ENCODE results near the gene LBX2. TPM values are rescaled to one million over a fixed set of nuclear protein-coding genes. Genes with fewer than 3 reads are reported as not detected.

LBX2 gene
- total RNA-seq, 1 donor from 2014 or later, result 1.5 TPM

GRCh38 chr2:74458132-74458937, 41.1 kb downstream of the LBX2 start, which contains the start of gene WBP1:
Gene WBP1, plus strand, starts transcription at chr2:74458438. Its CDS starts 165 bp downstream, at chr2:74458603.
- peak; percentile 100 for DNase-seq (ENCODE audit: low read depth)

- DNase-seq (ENCODE audit: low read depth), result peak; percentile 37
Measured at GRCh38 chr2:74457549-74458131, 41.8 kb downstream of the LBX2 start.

- DNase-seq (ENCODE audit: low read depth), result no peak
Measured at GRCh38 chr2:74457129-74457548, 42.3 kb downstream of the LBX2 start.

GRCh38 chr2:74454654-74455511, 44.5 kb downstream of the LBX2 start, which contains the start of gene INO80B:
Gene INO80B, plus strand, starts transcription at chr2:74455087. Its CDS starts 30 bp downstream, at chr2:74455117.
- peak; percentile 99 for DNase-seq (ENCODE audit: low read depth)

DNA sequence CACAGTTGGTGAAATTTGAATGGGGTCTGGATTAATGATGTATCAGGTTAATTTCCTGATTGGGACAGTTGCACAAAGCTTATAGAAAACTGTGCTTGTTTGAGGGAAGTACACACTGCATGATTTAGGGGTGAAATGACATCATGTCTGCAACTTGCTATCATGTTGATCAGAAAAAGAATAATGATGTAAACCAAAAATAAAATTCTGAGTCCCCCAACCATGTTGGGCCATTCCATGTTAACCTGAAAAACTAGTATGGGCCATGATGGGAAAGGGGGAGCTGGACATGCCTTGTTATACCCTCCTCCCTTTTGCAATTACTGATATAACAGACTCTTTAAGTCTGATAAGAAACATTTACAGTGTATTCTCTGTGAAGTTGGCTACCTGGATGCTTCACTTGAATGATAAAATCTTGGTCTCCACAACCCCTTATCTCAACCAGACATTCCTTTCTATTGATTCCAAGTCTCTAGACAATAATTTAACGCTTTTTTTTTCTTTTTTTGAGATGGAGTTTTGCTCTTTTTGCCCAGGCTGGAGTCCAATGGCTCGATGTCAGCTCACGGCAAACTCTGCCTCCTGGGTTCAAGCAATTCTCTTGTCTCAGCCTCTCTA, 48.7 kb downstream of the LBX2 start:
- no peak for DNase-seq (ENCODE audit: low read depth)

DNA sequence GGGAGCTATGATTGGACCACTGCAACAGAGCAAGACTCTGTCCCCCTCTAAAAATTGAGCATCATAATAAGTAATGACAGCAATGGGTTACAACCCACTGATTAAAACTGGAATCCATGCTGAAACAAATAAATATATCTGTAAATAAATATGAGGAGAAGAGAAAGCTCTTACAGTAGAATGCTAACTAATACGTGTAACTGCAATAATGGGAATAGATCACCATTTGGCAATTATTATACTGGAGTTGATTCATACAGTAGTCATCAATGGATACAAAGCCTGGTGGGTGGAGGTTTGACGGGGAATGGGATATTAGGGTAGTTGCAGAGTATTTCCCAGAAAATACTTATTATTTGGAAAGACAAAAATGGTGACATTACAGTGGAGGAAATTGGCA, 50.6 kb downstream of the LBX2 start:
- no peak for DNase-seq (ENCODE audit: low read depth)

Other genes starting within 250 kb of the LBX2 start
- gene SLC4A5, start 156.2 kb downstream of the LBX2 start, total RNA-seq, result 0.43 and 2.0 TPM in 2 replicates
- gene DCTN1, start 119.3 kb downstream of the LBX2 start, total RNA-seq, result 121 and 123 TPM in 2 replicates
- gene C2orf81, start 78.0 kb downstream of the LBX2 start, total RNA-seq, result 0.26 and 1.4 TPM in 2 replicates
- gene WDR54, start 77.9 kb downstream of the LBX2 start, total RNA-seq, result 7.8 TPM in 2 replicates
- 43.3 and 56.6 TPM in 2 replicates for gene RTKN, start 57.7 kb downstream of the LBX2 start, total RNA-seq
- 20.0 and 30.8 TPM in 2 replicates for gene INO80B, start 44.5 kb downstream of the LBX2 start, total RNA-seq
- gene WBP1, start 41.2 kb downstream of the LBX2 start, total RNA-seq, result 68.4 and 75.4 TPM in 2 replicates
- 56.1 and 67.0 TPM in 2 replicates for gene MOGS, start 34.2 kb downstream of the LBX2 start, total RNA-seq
- gene MRPL53, start 26.9 kb downstream of the LBX2 start, total RNA-seq, result 19.7 and 21.6 TPM in 2 replicates
- gene CCDC142, start 16.6 kb downstream of the LBX2 start, total RNA-seq, result 10.6 and 13.3 TPM in 2 replicates
- 16.3 and 18.9 TPM in 2 replicates for gene TTC31, start 16.5 kb downstream of the LBX2 start, total RNA-seq
- gene PCGF1, start 8.1 kb upstream of the LBX2 start, total RNA-seq, result 31.3 and 33.9 TPM in 2 replicates
- 0.13 TPM in 1 of 2 replicates, not detected in the other for gene TLX2, start 14.8 kb upstream of the LBX2 start, total RNA-seq
- not detected in 2 replicates for gene DQX1, start 26.6 kb upstream of the LBX2 start, total RNA-seq
- 111 and 125 TPM in 2 replicates for gene AUP1, start 30.1 kb upstream of the LBX2 start, total RNA-seq
- gene HTRA2, start 30.3 kb upstream of the LBX2 start, total RNA-seq, result 33.8 and 41.9 TPM in 2 replicates
- 3.4 and 5.7 TPM in 2 replicates for gene LOXL3, start 54.3 kb upstream of the LBX2 start, total RNA-seq
- gene DOK1, start 55.1 kb upstream of the LBX2 start, total RNA-seq, result 9.5 and 10.5 TPM in 2 replicates
- 0.16 TPM in 1 of 2 replicates, not detected in the other for gene M1AP, start 148.7 kb upstream of the LBX2 start, total RNA-seq
- gene SEMA4F, start 154.6 kb upstream of the LBX2 start, total RNA-seq, result 4.3 and 4.4 TPM in 2 replicates

Measured in myocyte (in vitro differentiated cells).